H9 (cell line): Measurements from ENCODE around the gene DNAJC18. TPM values are rescaled to one million over a fixed set of nuclear protein-coding genes. Genes with fewer than 3 reads are reported as not detected.

Experiments
- DNase-seq: peaks from one replicate; pipeline ENCODE4 v3.0.0-alpha.2; 2017
- H2AFZ ChIP-seq: one replicate; pipeline ENCODE4 v1.6.1; 2013; ENCODE audit warnings: mild to moderate bottlenecking, low read length, control low read depth, moderate library complexity
- H2AK5ac ChIP-seq: 2 replicates; pipeline ENCODE4 v1.6.1; 2013; ENCODE audit warnings: low read length, control low read depth, mixed read lengths; ENCODE audit not compliant: insufficient read length
- H2BK120ac ChIP-seq: one replicate; pipeline ENCODE4 v1.6.1; 2013; ENCODE audit warnings: low read depth, mild to moderate bottlenecking, low read length, control low read depth, inconsistent platforms; ENCODE audit not compliant: poor library complexity, severe bottlenecking
- H2BK12ac ChIP-seq: 2 replicates; pipeline ENCODE4 v1.6.1; 2013; ENCODE audit warnings: low read length, control low read depth, mixed read lengths, low read depth; ENCODE audit not compliant: insufficient read length
- H2BK15ac ChIP-seq: 2 replicates; pipeline ENCODE4 v1.6.1; 2013; ENCODE audit warnings: low read depth, low read length, control low read depth
- H2BK20ac ChIP-seq: one replicate; pipeline ENCODE4 v1.6.1; 2013; ENCODE audit warnings: low read depth, mild to moderate bottlenecking, low read length, control low read depth, inconsistent platforms; ENCODE audit not compliant: poor library complexity, severe bottlenecking
- H2BK5ac ChIP-seq: 2 replicates; pipeline ENCODE4 v1.6.1; 2013; ENCODE audit warnings: low read length, control low read depth, mixed read lengths; ENCODE audit not compliant: insufficient read length
- H3K14ac ChIP-seq: 2 replicates; pipeline ENCODE4 v1.6.1; 2013; ENCODE audit warnings: low read length, control low read depth; ENCODE audit not compliant: insufficient read depth
- H3K18ac ChIP-seq: 2 replicates; pipeline ENCODE4 v1.6.1; 2013; ENCODE audit warnings: low read depth, mild to moderate bottlenecking, mixed read lengths, low read length, control low read depth; ENCODE audit not compliant: insufficient read length
- H3K23ac ChIP-seq: 2 replicates; pipeline ENCODE4 v1.6.1; 2013; ENCODE audit warnings: low read length, control low read depth, mixed read lengths, low read depth; ENCODE audit not compliant: insufficient read length
- H3K23me2 ChIP-seq: 2 replicates; pipeline ENCODE4 v1.6.1; 2013; ENCODE audit warnings: low read depth, mild to moderate bottlenecking, mixed read lengths, low read length, control low read depth; ENCODE audit not compliant: insufficient read length, poor library complexity, severe bottlenecking
- H3K27ac ChIP-seq: 2 replicates; pipeline ENCODE4 v1.5.1; 2013; ENCODE audit warnings: low read length, control low read depth, mixed read lengths, low read depth; ENCODE audit not compliant: insufficient read length
- H3K27me3 ChIP-seq: 2 replicates; pipeline ENCODE4 v1.6.1; 2013; ENCODE audit warnings: low read length, control low read depth, inconsistent platforms; ENCODE audit not compliant: insufficient read depth
- H3K4ac ChIP-seq: 2 replicates; pipeline ENCODE4 v1.6.1; 2013; ENCODE audit warnings: low read depth, mild to moderate bottlenecking, control low read depth, inconsistent platforms, low read length, moderate library complexity
- H3K4me1 ChIP-seq: 2 replicates; pipeline ENCODE4 v1.6.1; 2013; ENCODE audit warnings: low read length, control low read depth, inconsistent platforms; ENCODE audit not compliant: insufficient read depth
- H3K4me2 ChIP-seq: 2 replicates; pipeline ENCODE4 v1.6.1; 2013; ENCODE audit warnings: low read length, control low read depth, mixed read lengths; ENCODE audit not compliant: insufficient read length, insufficient read depth
- H3K56ac ChIP-seq: 2 replicates; pipeline ENCODE4 v1.6.1; 2013; ENCODE audit warnings: low read depth, mild to moderate bottlenecking, mixed read lengths, low read length, control low read depth; ENCODE audit not compliant: insufficient read length
- H3K79me1 ChIP-seq: 2 replicates; pipeline ENCODE4 v1.6.1; 2013; ENCODE audit warnings: low read depth, mild to moderate bottlenecking, moderate library complexity, low read length, control low read depth, inconsistent platforms; ENCODE audit not compliant: insufficient read depth, poor library complexity, severe bottlenecking
- H3K79me2 ChIP-seq: 2 replicates; pipeline ENCODE4 v1.6.1; 2013; ENCODE audit warnings: low read length, control low read depth, inconsistent platforms; ENCODE audit not compliant: insufficient read depth
- H3K9ac ChIP-seq: 2 replicates; pipeline ENCODE4 v1.6.1; 2013; ENCODE audit warnings: low read length, control low read depth, mixed read lengths; ENCODE audit not compliant: insufficient read length; ENCODE audit errors: extremely low read depth
- H3K9me3 ChIP-seq: one replicate; pipeline ENCODE4 v1.6.1; 2013; ENCODE audit warnings: low read depth, low read length, inconsistent platforms; ENCODE audit not compliant: control insufficient read depth
- H3T11ph ChIP-seq: one replicate; pipeline ENCODE4 v1.6.1; 2013; ENCODE audit warnings: mild to moderate bottlenecking, low read length, control low read depth, inconsistent platforms
- H4K20me1 ChIP-seq: one replicate; pipeline ENCODE4 v1.6.1; 2013; ENCODE audit not compliant: control insufficient read depth, insufficient read length, insufficient read depth
- H4K5ac ChIP-seq: 2 replicates; pipeline ENCODE4 v1.6.1; 2013; ENCODE audit warnings: low read depth, mild to moderate bottlenecking, mixed read lengths, low read length, control low read depth; ENCODE audit not compliant: insufficient read length
- H4K8ac ChIP-seq: replicated peaks from 2 replicates; pipeline ENCODE4 v1.6.1; 2013; ENCODE audit warnings: low read length, control low read depth, mixed read lengths, low read depth; ENCODE audit not compliant: insufficient read length
- H4K91ac ChIP-seq: 2 replicates; pipeline ENCODE4 v1.6.1; 2013; ENCODE audit warnings: low read depth, mild to moderate bottlenecking, moderate library complexity, mixed read lengths, low read length, control low read depth; ENCODE audit not compliant: insufficient read length
- H3K27ac Mint-ChIP-seq, 3 experiments: 2 replicates in 2 of 3; 3 replicates in 1 of 3; pipeline ENCODE4 v1.8.0; 2020 to 2021; ENCODE audit warnings: mixed read lengths in 3 of 3, mild to moderate bottlenecking in 1 of 3, moderate library complexity in 1 of 3
- H3K27me3 Mint-ChIP-seq: 2 replicates; pipeline ENCODE4 v1.8.0; 2021; ENCODE audit warnings: low read depth, mild to moderate bottlenecking, moderate library complexity, mixed read lengths
- H3K36me3 Mint-ChIP-seq, 3 experiments: 2 replicates in 2 of 3; 3 replicates in 1 of 3; pipeline ENCODE4 v1.8.0; 2020 to 2021; ENCODE audit warnings: low read depth in 3 of 3, mixed read lengths in 3 of 3; ENCODE audit not compliant: insufficient read depth in 1 of 3
- H3K4me1 Mint-ChIP-seq, 2 experiments: 2 replicates each; pipeline ENCODE4 v1.8.0; 2020; ENCODE audit warnings: mixed read lengths in 2 of 2
- H3K4me3 Mint-ChIP-seq, 2 experiments: 2 replicates in 1 of 2; 3 replicates in 1 of 2; pipeline ENCODE4 v1.8.0; 2020 to 2021; ENCODE audit warnings: mild to moderate bottlenecking in 2 of 2, mixed read lengths in 2 of 2, moderate library complexity in 1 of 2
- H3K9me3 Mint-ChIP-seq, 2 experiments: 2 replicates in 1 of 2; 3 replicates in 1 of 2; pipeline ENCODE4 v1.8.0; 2020; ENCODE audit warnings: mild to moderate bottlenecking in 2 of 2, mixed read lengths in 2 of 2, moderate library complexity in 1 of 2
- CTCF ChIP-seq: fragments of 200-600 bp; sonication (generic); conservative IDR thresholded peaks from 3 replicates; pipeline ENCODE4 v1.8.0; 2021; ENCODE audit warnings: antibody characterized with exemption, mild to moderate bottlenecking
- WGBS: extraction: QIAGEN DNeasy Blood & Tissue Kit; methylation state at CpG from one replicate; pipeline ENCODE4 v1.1.7; 2013; ENCODE audit warnings: missing lambda C conversion rate, low lambda C conversion rate, mixed read lengths; ENCODE audit not compliant: insufficient read length; ENCODE audit errors: extremely low coverage; 5-methylcytosine and 5-hydroxymethylcytosine counted together
- long read RNA-seq: library from polyadenylated mRNA; unstranded; transcript quantifications from one replicate; pipeline ENCODE4 v2.0.0, GENCODE V29; 2020
- total RNA-seq: library from RNA; stranded (reverse); gene quantifications from 2 replicates; pipeline ENCODE4 v1.2.1, GENCODE V29; 2021

The DNAJC18 gene
- total RNA-seq = 25.4 and 26.5 TPM in 2 replicates
- long read RNA-seq, full-length matches to known transcripts = 134 of 155 reads
- long read RNA-seq, partial matches to known transcripts = 5 of 155 reads
- long read RNA-seq, other reads (novel, unspliced or antisense) = 16 of 155 reads

- Mint-ChIP-seq H3K4me1 (peaks cover 21 to 24% of the 10 kb centered on the region in 2 experiments), H3K4me3 (peak within 1 kb of the TSS; percentile 95 to 96), H3K36me3 (peaks cover 5 to 24% (median 13%) of the 10 kb centered on the region in 3 experiments; a peak in 6 of 7 replicates), H3K27me3 (peaks cover 3% of the 10 kb centered on the region), H3K9me3 (no peaks in the 10 kb centered on the region), H3K27ac (peak within 1 kb of the TSS; percentile 98 to 100 (median 99))
- Histone ChIP-seq H3K27ac (peak within 1 kb of the TSS; percentile 25), H3K4ac (no peak within 1 kb of the TSS), H3K27me3 (no peaks in the 10 kb centered on the region), H3K56ac (no peak within 1 kb of the TSS), H3K9ac (peak within 1 kb of the TSS; percentile 92), H2BK12ac (no peak within 1 kb of the TSS), H2AK5ac (no peak within 1 kb of the TSS), H3K79me2 (0 out of 2 replicates have a peak, but pooled peaks cover 2% of the 10 kb centered on the region), H3K4me1 (peaks cover 2% of the 10 kb centered on the region; the same call in 1 of the 2 replicates), H3K9me3 (no peaks in the 10 kb centered on the region), H2BK15ac (no peak within 1 kb of the TSS), H2BK120ac (no peak within 1 kb of the TSS), H4K20me1 (no peaks in the 10 kb centered on the region), H4K8ac (no peak within 1 kb of the TSS), H3K23ac (no peak within 1 kb of the TSS), H2BK5ac (no peak within 1 kb of the TSS), H3K18ac (peak within 1 kb of the TSS; percentile 99), H3K79me1 (no peaks in the 10 kb centered on the region), H3K23me2 (peaks cover 5% of the 10 kb centered on the region), H3K14ac (peak within 1 kb of the TSS; percentile 97), H3T11ph (no peak within 1 kb of the TSS), H3K4me2 (peak within 1 kb of the TSS; percentile 89), H2AFZ (peak within 1 kb of the TSS; percentile 66), H4K5ac (peak within 1 kb of the TSS; percentile 67), H2BK20ac (no peak within 1 kb of the TSS), H4K91ac (no peak within 1 kb of the TSS)
- DNase-seq = peak; percentile 97
- whole genome bisulfite sequencing = no CpG with 5 or more reads among the region's 49 CpGs
- TF ChIP-seq CTCF = no peak
Observed at GRCh38 chr5:139439013-139439903, at the start of gene DNAJC18. TSS of gene DNAJC18 (minus strand) at chr5:139439525. CDS start at chr5:139439445, 80 bp downstream.
